Spinal cord (tissue), 10 donors: ENCODE data around the gene PRKCG. TPM values are rescaled to one million over a fixed set of nuclear protein-coding genes. Genes with fewer than 3 reads are reported as not detected.

Source experiments
- DNase-seq, 6 donors: peaks; one replicate each; pipeline versions ENCODE4 v3.0.0 to v3.0.0-alpha.2; 2013 to 2015; ENCODE audit warnings: low spot score in 6 of 6, low read depth in 4 of 6
- H3K27ac ChIP-seq: one replicate; pipeline ENCODE4 v1.5.1; 2013; ENCODE audit warnings: low read depth, low read length, control low read depth
- H3K27me3 ChIP-seq: one replicate; pipeline ENCODE4 v1.6.1; 2013; ENCODE audit warnings: low read length; ENCODE audit not compliant: control insufficient read depth, insufficient read depth
- H3K36me3 ChIP-seq: one replicate; pipeline ENCODE4 v1.6.1; 2013; ENCODE audit warnings: low read length; ENCODE audit not compliant: control insufficient read depth, insufficient read depth
- H3K4me1 ChIP-seq: one replicate; pipeline ENCODE4 v1.6.1; 2013; ENCODE audit warnings: low read length; ENCODE audit not compliant: control insufficient read depth, insufficient read depth
- H3K4me3 ChIP-seq: one replicate; pipeline ENCODE4 v1.5.1; 2013; ENCODE audit warnings: low read depth, low read length, control low read depth
- H3K9me3 ChIP-seq: one replicate; pipeline ENCODE4 v1.6.1; 2013; ENCODE audit warnings: low read length; ENCODE audit not compliant: control insufficient read depth, insufficient read depth
- WGBS: methylation state at CpG from one replicate; pipeline ENCODE4 v1.1.5; 2013; ENCODE audit warnings: missing lambda C conversion rate; ENCODE audit not compliant: insufficient coverage; 5-methylcytosine and 5-hydroxymethylcytosine counted together
- polyA plus RNA-seq, 2 donors: library from polyadenylated mRNA; unstranded; fragments of 120-200 nt; gene quantifications; one replicate each; pipeline ENCODE4 v1.2.1, GENCODE V29; 2013; ENCODE audit not compliant: insufficient read length in 2 of 2
- total RNA-seq, 2 donors: library from RNA; depleted of rRNA in 1 of 2; stranded (reverse); fragments of 120-200 nt in 1 of 2; fragments of >200 nt in 1 of 2; gene quantifications; one replicate each; pipeline versions ENCODE4 v1.2.3 to v1.2.4, GENCODE V29; 2013 to 2014
- donor health status: healthy.

Gene PRKCG
- total and polyA plus RNA-seq, 4 donors: 1.0 to 7.5 (median 4.0) TPM

DNA sequence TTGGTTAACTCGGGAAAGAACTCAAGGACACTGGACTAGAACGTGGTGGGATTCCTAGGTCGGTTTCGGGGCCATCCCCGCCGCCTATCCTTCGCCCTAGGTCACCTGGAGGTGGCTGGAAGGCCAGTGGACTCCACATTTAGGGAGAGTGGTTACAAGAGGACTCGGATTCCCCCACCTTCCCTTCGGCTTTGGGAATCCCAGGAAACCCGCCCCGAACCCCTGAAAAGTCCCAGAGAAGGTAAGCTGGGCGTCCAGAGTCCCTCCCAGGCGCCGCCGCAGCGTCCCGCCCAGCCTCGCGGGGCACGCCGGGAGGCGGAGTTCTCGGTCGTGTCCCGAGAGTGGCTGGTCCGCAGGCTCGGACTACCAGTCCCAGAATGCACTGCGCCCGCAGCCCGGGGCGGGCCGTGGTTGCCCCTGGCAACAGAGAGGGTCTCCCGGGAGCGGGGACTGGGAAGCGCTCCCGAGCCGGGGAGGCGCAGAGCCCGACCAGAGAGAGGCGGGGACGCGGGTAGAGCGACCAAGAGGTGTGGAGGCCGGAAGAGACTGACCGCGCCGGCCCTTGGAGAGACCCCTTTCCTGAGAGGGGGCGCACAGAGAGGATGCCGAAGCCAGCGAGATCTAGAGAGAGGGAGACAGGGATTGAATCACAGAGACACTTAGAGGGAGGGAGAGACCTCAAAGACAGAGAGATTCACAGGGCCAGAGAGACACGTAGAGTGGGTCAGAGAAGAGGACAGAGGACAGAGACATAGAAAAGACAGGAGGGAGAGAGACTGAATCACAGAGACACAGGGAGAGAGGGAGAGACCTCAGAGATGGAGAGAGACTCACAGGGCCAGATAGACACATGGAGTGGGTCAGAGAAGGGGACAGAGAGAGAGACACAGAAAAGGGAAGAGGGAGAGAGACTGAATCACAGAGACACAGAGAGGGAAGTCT is 2.6 kb upstream of the PRKCG start:
- H3K4me1 ChIP-seq: peaks cover 30% of the 10 kb centered on the region
- under 1% methylated on average over 47 of the region's 51 CpGs for WGBS
- no peaks in the 10 kb centered on the region for H3K9me3 ChIP-seq
- peak overlapping the region; percentile 71 for H3K4me3 ChIP-seq
- DNase-seq: peak; percentile 92 to 99 (median 94)
- H3K36me3 ChIP-seq: peaks cover 16% of the 10 kb centered on the region
- H3K27ac ChIP-seq: peak overlapping the region; percentile 71
- H3K27me3 ChIP-seq: peaks cover 38% of the 10 kb centered on the region

DNA sequence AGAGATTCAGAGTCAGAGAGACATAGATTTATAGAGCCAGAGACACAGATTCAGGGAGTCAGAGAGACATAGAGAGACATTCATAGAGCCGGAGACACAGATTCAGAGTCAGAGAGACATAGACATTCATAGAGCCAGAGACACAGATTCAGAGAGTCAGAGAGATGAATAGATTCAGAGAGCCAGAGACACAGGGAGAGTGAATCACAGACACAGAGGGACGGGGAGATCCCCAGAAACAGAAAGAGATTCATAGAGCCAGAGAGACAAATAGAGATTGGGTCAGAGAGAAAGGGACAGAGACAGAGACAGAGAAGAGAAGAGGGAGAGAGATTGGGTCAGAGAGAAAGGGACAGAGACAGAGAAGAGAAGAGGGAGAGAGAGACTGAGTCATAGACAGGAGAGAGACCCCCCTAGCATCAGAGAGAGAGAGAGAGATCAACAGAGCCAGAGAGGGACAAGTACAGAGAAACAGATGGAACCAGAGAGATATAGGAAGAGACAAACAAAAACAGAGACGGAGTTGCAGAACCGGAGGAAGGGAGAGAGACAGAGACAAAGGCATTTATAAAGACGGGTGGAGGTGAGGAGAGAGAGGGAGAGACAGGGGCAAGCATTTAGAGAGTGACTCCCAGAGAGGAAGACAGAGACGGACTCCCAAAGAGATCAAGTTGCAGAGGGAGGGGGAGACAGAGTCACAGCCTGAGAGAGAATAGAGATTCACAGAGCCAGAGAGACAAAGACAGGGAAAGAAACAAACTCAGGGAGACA is 1.1 kb upstream of the PRKCG start:
- DNase-seq: no peak
- Histone ChIP-seq H3K4me3 (no peak overlapping the region), H3K36me3 (peaks cover 2% of the 10 kb centered on the region), H3K27ac (no peak overlapping the region), H3K27me3 (peaks cover 46% of the 10 kb centered on the region), H3K9me3 (no peaks in the 10 kb centered on the region), H3K4me1 (peaks cover 30% of the 10 kb centered on the region)
- 30% methylated on average over 5 of the region's 6 CpGs for WGBS

DNA sequence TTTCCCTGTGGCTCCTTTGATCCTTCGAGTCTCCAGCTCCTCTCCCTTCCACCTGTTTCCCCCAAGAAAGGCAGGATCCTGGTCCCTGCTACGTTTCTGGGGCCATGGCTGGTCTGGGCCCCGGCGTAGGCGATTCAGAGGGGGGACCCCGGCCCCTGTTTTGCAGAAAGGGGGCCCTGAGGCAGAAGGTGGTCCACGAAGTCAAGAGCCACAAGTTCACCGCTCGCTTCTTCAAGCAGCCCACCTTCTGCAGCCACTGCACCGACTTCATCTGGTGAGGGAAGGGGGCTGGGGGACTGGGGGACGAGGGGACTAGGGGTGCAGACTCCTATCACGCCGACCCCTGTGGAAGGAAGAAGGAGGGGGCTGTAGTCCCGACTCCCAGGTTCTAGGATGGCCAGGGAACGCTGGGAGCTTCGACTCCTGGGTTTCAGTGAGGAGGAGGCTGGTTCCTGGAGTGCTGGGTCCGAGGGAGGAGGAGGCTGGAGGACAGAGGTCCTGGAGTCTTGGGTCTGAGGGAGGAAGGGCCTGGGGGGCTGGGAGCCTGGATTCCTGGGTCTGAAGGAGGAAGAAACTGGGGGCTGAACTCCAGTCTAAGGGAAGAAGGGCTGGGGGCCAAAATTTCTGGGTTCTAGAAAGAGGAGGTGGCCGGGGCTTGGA is 524 bp downstream of the PRKCG start:
- Histone ChIP-seq H3K27me3 (peaks cover 46% of the 10 kb centered on the region), H3K9me3 (no peaks in the 10 kb centered on the region), H3K4me1 (peaks cover 30% of the 10 kb centered on the region), H3K27ac (no peak overlapping the region), H3K4me3 (no peak overlapping the region), H3K36me3 (no peaks in the 10 kb centered on the region)
- 2% methylated on average over 14 of the region's 18 CpGs for WGBS
- no peak for DNase-seq

GRCh38 chr19:53883231-53883661 is 1.2 kb downstream of the PRKCG start:
- Histone ChIP-seq H3K36me3 (no peaks in the 10 kb centered on the region), H3K4me3 (no peak overlapping the region), H3K9me3 (no peaks in the 10 kb centered on the region), H3K27me3 (peaks cover 46% of the 10 kb centered on the region), H3K4me1 (peaks cover 30% of the 10 kb centered on the region), H3K27ac (no peak overlapping the region)
- 1% methylated on average over 11 of the region's 19 CpGs for WGBS
- peak in 1 of 6 donors; percentile 48 for DNase-seq

DNA sequence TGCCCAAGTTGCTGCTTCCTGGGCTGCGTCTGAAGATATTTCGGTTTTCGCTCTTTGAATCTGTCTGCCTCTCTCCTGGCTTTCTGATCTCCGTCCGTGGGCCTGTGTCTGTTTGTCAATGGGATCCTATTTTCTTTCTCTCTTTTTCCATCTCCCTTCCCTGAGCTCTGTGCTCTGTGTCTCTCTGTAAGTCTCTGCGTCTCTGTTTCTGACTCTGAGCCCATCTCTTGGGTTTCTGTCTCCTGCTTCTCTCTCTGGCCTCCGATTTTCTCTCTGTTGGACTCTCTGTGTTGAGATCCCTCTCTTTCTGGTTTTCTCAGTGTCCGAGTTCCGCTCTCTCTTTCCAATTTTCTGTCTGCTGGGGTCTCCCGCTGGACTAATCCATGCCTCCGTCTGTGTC is 1.7 kb downstream of the PRKCG start:
- Histone ChIP-seq H3K36me3 (no peaks in the 10 kb centered on the region), H3K4me3 (no peak overlapping the region), H3K27ac (no peak overlapping the region), H3K27me3 (peaks cover 46% of the 10 kb centered on the region), H3K4me1 (peaks cover 29% of the 10 kb centered on the region), H3K9me3 (no peaks in the 10 kb centered on the region)
- DNase-seq: no peak
- WGBS: 12% methylated on average over 11 of the region's 11 CpGs

GRCh38 chr19:53884256-53884655 is 2.3 kb downstream of the PRKCG start:
- WGBS: 35% methylated on average over 10 of the region's 12 CpGs
- Histone ChIP-seq H3K27me3 (peaks cover 46% of the 10 kb centered on the region), H3K36me3 (no peaks in the 10 kb centered on the region), H3K9me3 (no peaks in the 10 kb centered on the region), H3K27ac (no peak overlapping the region), H3K4me1 (peaks cover 24% of the 10 kb centered on the region), H3K4me3 (no peak overlapping the region)
- no peak for DNase-seq

- H3K27me3 ChIP-seq: peaks cover 46% of the 10 kb centered on the region
- no peaks in the 10 kb centered on the region for H3K36me3 ChIP-seq
- H3K4me1 ChIP-seq: peaks cover 31% of the 10 kb centered on the region
- WGBS: 93% methylated on average over 6 of the region's 10 CpGs
- no peak overlapping the region for H3K4me3 ChIP-seq
- no peaks in the 10 kb centered on the region for H3K9me3 ChIP-seq
- DNase-seq: no peak
- H3K27ac ChIP-seq: no peak overlapping the region
Measured at GRCh38 chr19:53885036-53885435, 3.0 kb downstream of the PRKCG start.

- 78% methylated on average over 22 of the region's 23 CpGs for WGBS
- Histone ChIP-seq H3K36me3 (no peaks in the 10 kb centered on the region), H3K4me1 (peaks cover 8% of the 10 kb centered on the region), H3K4me3 (no peak overlapping the region), H3K27me3 (no peaks in the 10 kb centered on the region), H3K9me3 (no peaks in the 10 kb centered on the region), H3K27ac (no peak overlapping the region)
- DNase-seq: no peak
Measured at GRCh38 chr19:53892301-53892980, 10.4 kb downstream of the PRKCG start.

DNA sequence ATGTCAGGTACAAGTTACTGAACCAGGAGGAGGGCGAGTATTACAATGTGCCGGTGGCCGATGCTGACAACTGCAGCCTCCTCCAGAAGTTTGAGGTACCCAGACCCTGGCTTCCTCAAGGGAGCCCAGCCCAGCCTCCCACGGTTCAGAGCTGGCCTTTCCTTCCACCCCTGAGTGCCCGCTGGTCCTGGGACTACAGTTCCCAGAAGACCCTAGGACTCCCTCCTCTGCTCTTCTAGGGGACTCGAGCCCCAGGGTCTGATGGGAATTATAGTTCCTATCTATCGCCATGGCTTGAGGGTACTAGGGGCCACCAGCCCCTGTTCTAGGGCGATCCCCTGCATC is 11.0 kb downstream of the PRKCG start:
- H3K27me3 ChIP-seq: peaks cover 2% of the 10 kb centered on the region
- DNase-seq: peak in 1 of 6 donors; percentile 59
- H3K27ac ChIP-seq: no peak overlapping the region
- peaks cover 8% of the 10 kb centered on the region for H3K4me1 ChIP-seq
- 68% methylated on average over 6 of the region's 8 CpGs for WGBS
- no peaks in the 10 kb centered on the region for H3K9me3 ChIP-seq
- H3K36me3 ChIP-seq: no peaks in the 10 kb centered on the region
- no peak overlapping the region for H3K4me3 ChIP-seq
